Measurements from ENCODE around the gene LEMD1.

The LEMD1 gene

GRCh38 chr1:205417870-205418635, 3.8 kb downstream of the LEMD1 start:
- no peak for TF ChIP-seq REST (IDR thresholded peaks at IDR 0.05; ENCODE audit: insufficient read depth in 1 of 2, low read depth in 2 of 2, low read length in 2 of 2)
- no peak for TF ChIP-seq TAF1 (IDR thresholded peaks at IDR 0.05; ENCODE audit: borderline replicate concordance, insufficient read depth, low read length)
- no peak for TF ChIP-seq POLR2AphosphoS5 (IDR thresholded peaks at IDR 0.05; ENCODE audit: low read depth, low read length)
- TF ChIP-seq FOXP2 (optimal IDR thresholded peaks at IDR 0.05; ENCODE audit: borderline replicate concordance, extremely low read depth, extremely low read length, insufficient read depth), result no peak
- no peak for TF ChIP-seq SIN3A (IDR thresholded peaks at IDR 0.05; ENCODE audit: borderline replicate concordance, insufficient read depth, low read length)

GRCh38 chr1:205416322-205416721, 5.5 kb downstream of the LEMD1 start:
- no peak for TF ChIP-seq TAF1 (IDR thresholded peaks at IDR 0.05; ENCODE audit: borderline replicate concordance, insufficient read depth, low read length)
- TF ChIP-seq FOXP2 (optimal IDR thresholded peaks at IDR 0.05; ENCODE audit: borderline replicate concordance, extremely low read depth, extremely low read length, insufficient read depth), result no peak
- no peak for TF ChIP-seq SIN3A (IDR thresholded peaks at IDR 0.05; ENCODE audit: borderline replicate concordance, insufficient read depth, low read length)
- TF ChIP-seq REST (IDR thresholded peaks at IDR 0.05; ENCODE audit: insufficient read depth in 1 of 2, low read depth in 2 of 2, low read length in 2 of 2), result no peak
- no peak for TF ChIP-seq POLR2AphosphoS5 (IDR thresholded peaks at IDR 0.05; ENCODE audit: low read depth, low read length)

GRCh38 chr1:205410581-205411298, 11.1 kb downstream of the LEMD1 start:
- TF ChIP-seq SIN3A (IDR thresholded peaks at IDR 0.05; ENCODE audit: borderline replicate concordance, insufficient read depth, low read length) (no peak), REST (IDR thresholded peaks at IDR 0.05; ENCODE audit: insufficient read depth in 1 of 2, low read depth in 2 of 2, low read length in 2 of 2) (no peak), FOXP2 (optimal IDR thresholded peaks at IDR 0.05; ENCODE audit: borderline replicate concordance, extremely low read depth, extremely low read length, insufficient read depth) (no peak), POLR2AphosphoS5 (IDR thresholded peaks at IDR 0.05; ENCODE audit: low read depth, low read length) (no peak), TAF1 (IDR thresholded peaks at IDR 0.05; ENCODE audit: borderline replicate concordance, insufficient read depth, low read length) (no peak)

GRCh38 chr1:205407970-205408369, 13.9 kb downstream of the LEMD1 start:
- TF ChIP-seq FOXP2 (optimal IDR thresholded peaks at IDR 0.05; ENCODE audit: borderline replicate concordance, extremely low read depth, extremely low read length, insufficient read depth) (no peak), POLR2AphosphoS5 (IDR thresholded peaks at IDR 0.05; ENCODE audit: low read depth, low read length) (no peak), REST (IDR thresholded peaks at IDR 0.05; ENCODE audit: insufficient read depth in 1 of 2, low read depth in 2 of 2, low read length in 2 of 2) (no peak), SIN3A (IDR thresholded peaks at IDR 0.05; ENCODE audit: borderline replicate concordance, insufficient read depth, low read length) (no peak), TAF1 (IDR thresholded peaks at IDR 0.05; ENCODE audit: borderline replicate concordance, insufficient read depth, low read length) (no peak)
